IPS DF 6.9 (cell line): ENCODE data around the gene OPCML.

Source experiments
- DNase-seq: peaks from one replicate; pipeline ENCODE4 v3.0.0-alpha.2; 2013; ENCODE audit warnings: low read depth, low spot score
- H3K27ac ChIP-seq: one replicate; pipeline ENCODE4 v1.5.1; 2013; ENCODE audit warnings: low read length, control low read depth
- H3K27me3 ChIP-seq: 2 replicates; pipeline ENCODE4 v1.6.1; 2013; ENCODE audit warnings: mild to moderate bottlenecking, low read length; ENCODE audit not compliant: control insufficient read depth, insufficient read depth
- H3K36me3 ChIP-seq: 2 replicates; pipeline ENCODE4 v1.6.1; 2013; ENCODE audit warnings: low read length; ENCODE audit not compliant: control insufficient read depth, insufficient read depth
- H3K4me1 ChIP-seq: 2 replicates; pipeline ENCODE4 v1.6.1; 2013; ENCODE audit warnings: low read length; ENCODE audit not compliant: control insufficient read depth, insufficient read depth
- H3K4me3 ChIP-seq: 2 replicates; pipeline ENCODE4 v1.5.1; 2013; ENCODE audit warnings: mild to moderate bottlenecking, low read length
- H3K9me3 ChIP-seq: 2 replicates; pipeline ENCODE4 v1.6.1; 2013; ENCODE audit warnings: low read length, inconsistent platforms; ENCODE audit not compliant: control insufficient read depth, insufficient read depth
- WGBS: extraction: QIAGEN DNeasy Blood & Tissue Kit; methylation state at CpG from one replicate; pipeline ENCODE4 v1.1.7; 2013; ENCODE audit warnings: mixed read lengths, missing lambda C conversion rate; ENCODE audit not compliant: insufficient read length, insufficient coverage; 5-methylcytosine and 5-hydroxymethylcytosine counted together

OPCML gene

GRCh38 chr11:133531971-133532651 lies at the start of gene OPCML:
OPCML (minus strand) TSS chr11:133532501.
- DNase-seq = no peak
- no peaks in the 10 kb centered on the region for H3K9me3 ChIP-seq
- peaks cover 7% of the 10 kb centered on the region; the same call in 1 of the 2 replicates for H3K4me1 ChIP-seq
- no CpG with 5 or more reads among the region's 27 CpGs for WGBS
- peak within 1 kb of the TSS; percentile 39; the same call in 1 of the 2 replicates for H3K4me3 ChIP-seq
- no peaks in the 10 kb centered on the region for H3K36me3 ChIP-seq
- no peak within 1 kb of the TSS for H3K27ac ChIP-seq
- no peaks in the 10 kb centered on the region for H3K27me3 ChIP-seq

- Histone ChIP-seq H3K27ac (no peak overlapping the region), H3K36me3 (no peaks in the 10 kb centered on the region), H3K9me3 (no peaks in the 10 kb centered on the region), H3K27me3 (no peaks in the 10 kb centered on the region), H3K4me3 (no peak overlapping the region), H3K4me1 (peaks cover 4% of the 10 kb centered on the region)
- no CpG with 5 or more reads among the region's 6 CpGs for WGBS
- DNase-seq = no peak
Measured at GRCh38 chr11:133581091-133581490, 48.8 kb upstream of the OPCML start.

GRCh38 chr11:133579165-133580031 lies 47.1 kb upstream of the OPCML start:
- Histone ChIP-seq H3K27ac (no peak overlapping the region), H3K4me1 (peaks cover 4% of the 10 kb centered on the region), H3K27me3 (no peaks in the 10 kb centered on the region), H3K36me3 (no peaks in the 10 kb centered on the region), H3K9me3 (no peaks in the 10 kb centered on the region), H3K4me3 (no peak overlapping the region)
- DNase-seq = no peak
- WGBS = no CpG with 5 or more reads among the region's 38 CpGs

- peaks cover 4% of the 10 kb centered on the region for H3K4me1 ChIP-seq
- no peaks in the 10 kb centered on the region for H3K36me3 ChIP-seq
- H3K27me3 ChIP-seq = no peaks in the 10 kb centered on the region
- DNase-seq = no peak
- H3K9me3 ChIP-seq = no peaks in the 10 kb centered on the region
- H3K27ac ChIP-seq = no peak overlapping the region
- no peak overlapping the region for H3K4me3 ChIP-seq
- no CpG with 5 or more reads among the region's 3 CpGs for WGBS
Measured at GRCh38 chr11:133577403-133577802, 45.1 kb upstream of the OPCML start.

- Histone ChIP-seq H3K9me3 (no peaks in the 10 kb centered on the region), H3K27me3 (no peaks in the 10 kb centered on the region), H3K4me1 (peaks cover 4% of the 10 kb centered on the region), H3K36me3 (no peaks in the 10 kb centered on the region), H3K27ac (no peak overlapping the region), H3K4me3 (no peak overlapping the region)
- peak; percentile 61 for DNase-seq
- WGBS = no CpG with 5 or more reads among the region's 16 CpGs
Measured at GRCh38 chr11:133576351-133576750, 44.0 kb upstream of the OPCML start.

- Histone ChIP-seq H3K4me1 (no peaks in the 10 kb centered on the region), H3K27ac (no peak overlapping the region), H3K4me3 (no peak overlapping the region), H3K36me3 (no peaks in the 10 kb centered on the region), H3K9me3 (no peaks in the 10 kb centered on the region), H3K27me3 (no peaks in the 10 kb centered on the region)
- no CpG with 5 or more reads among the region's 1 CpG for WGBS
- no peak for DNase-seq
Measured at GRCh38 chr11:133573081-133573480, 40.8 kb upstream of the OPCML start.

GRCh38 chr11:133570376-133570775 lies 38.1 kb upstream of the OPCML start:
- no CpG with 5 or more reads among the region's 4 CpGs for WGBS
- Histone ChIP-seq H3K4me1 (no peaks in the 10 kb centered on the region; the same call in 1 of the 2 replicates), H3K4me3 (no peak overlapping the region), H3K9me3 (no peaks in the 10 kb centered on the region), H3K27ac (no peak overlapping the region), H3K36me3 (no peaks in the 10 kb centered on the region), H3K27me3 (no peaks in the 10 kb centered on the region)
- DNase-seq = no peak

GRCh38 chr11:133563505-133564025 lies 31.3 kb upstream of the OPCML start:
- no peaks in the 10 kb centered on the region for H3K9me3 ChIP-seq
- no CpG with 5 or more reads among the region's 7 CpGs for WGBS

GRCh38 chr11:133560472-133560855 lies 28.2 kb upstream of the OPCML start:
- H3K27me3 ChIP-seq = no peaks in the 10 kb centered on the region
- no peak for DNase-seq
- WGBS = no CpG with 5 or more reads among the region's 9 CpGs
- H3K27ac ChIP-seq = no peak overlapping the region
- H3K4me1 ChIP-seq = no peaks in the 10 kb centered on the region
- H3K4me3 ChIP-seq = no peak overlapping the region
- no peaks in the 10 kb centered on the region for H3K36me3 ChIP-seq
- no peaks in the 10 kb centered on the region for H3K9me3 ChIP-seq

More at GRCh38 chr11:133563505-133564025, 31.3 kb upstream of the OPCML start:
- Histone ChIP-seq H3K36me3 (no peaks in the 10 kb centered on the region), H3K4me3 (no peak overlapping the region), H3K27ac (no peak overlapping the region), H3K4me1 (no peaks in the 10 kb centered on the region; the same call in 1 of the 2 replicates), H3K27me3 (no peaks in the 10 kb centered on the region)
- no peak for DNase-seq

GRCh38 chr11:133559833-133560471 lies 27.7 kb upstream of the OPCML start:
- no peak for DNase-seq
- no CpG with 5 or more reads among the region's 10 CpGs for WGBS
- no peak overlapping the region for H3K27ac ChIP-seq
- no peaks in the 10 kb centered on the region for H3K27me3 ChIP-seq
- H3K4me1 ChIP-seq = peaks cover under 1% of the 10 kb centered on the region; the same call in 1 of the 2 replicates
- H3K4me3 ChIP-seq = no peak overlapping the region
- no peaks in the 10 kb centered on the region for H3K36me3 ChIP-seq
- H3K9me3 ChIP-seq = no peaks in the 10 kb centered on the region
